ENCODE data around the gene MYMX.

MYMX gene

DNA sequence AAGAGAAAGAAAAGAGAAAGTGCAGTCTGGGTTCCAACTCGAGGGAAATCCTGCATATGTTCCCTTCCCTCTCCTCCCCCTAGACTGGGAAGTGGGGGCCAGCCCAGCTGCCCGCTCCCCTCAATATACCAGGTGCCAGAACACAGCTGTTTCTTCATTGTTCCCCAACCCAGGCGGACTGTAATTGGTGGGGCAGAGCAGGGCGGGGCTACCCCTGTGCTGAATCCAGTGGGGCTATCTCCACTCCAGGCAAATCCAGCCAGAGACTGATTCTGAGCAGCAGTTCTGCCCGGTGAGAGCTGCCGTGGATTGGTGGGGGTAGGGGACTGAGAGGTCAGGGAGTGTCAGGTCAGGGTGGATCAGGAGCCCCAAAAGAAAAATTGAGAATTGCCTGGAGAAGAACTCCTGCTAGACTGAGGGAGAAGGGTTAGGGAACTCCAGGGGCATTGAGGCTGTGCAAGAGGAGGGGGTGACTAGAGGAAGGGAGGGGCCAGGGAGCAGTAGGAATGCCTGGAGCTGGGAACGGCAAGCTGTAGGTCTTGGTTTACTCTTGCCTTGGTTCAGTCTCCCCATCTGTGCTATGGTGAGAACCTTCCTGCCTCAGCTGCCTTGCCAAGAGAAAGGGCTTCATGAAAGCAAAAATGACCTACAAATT, at the start of gene MYMX:
MYMX (plus strand) TSS at position 250 of the 655 bp plus-strand sequence. CDS start 546 bp downstream, outside the sequence.
- Mint-ChIP-seq H3K9me3 (no peaks in the 10 kb centered on the region), H3K27me3 (peaks cover 27% of the 10 kb centered on the region), H3K27ac (no peak within 1 kb of the TSS), H3K4me3 (no peak within 1 kb of the TSS), H3K36me3 (ENCODE audit: low read depth) (no peaks in the 10 kb centered on the region), H3K4me1 (ENCODE audit: low read depth) (peaks cover 22% of the 10 kb centered on the region)
- DNase-seq = no peak

DNA sequence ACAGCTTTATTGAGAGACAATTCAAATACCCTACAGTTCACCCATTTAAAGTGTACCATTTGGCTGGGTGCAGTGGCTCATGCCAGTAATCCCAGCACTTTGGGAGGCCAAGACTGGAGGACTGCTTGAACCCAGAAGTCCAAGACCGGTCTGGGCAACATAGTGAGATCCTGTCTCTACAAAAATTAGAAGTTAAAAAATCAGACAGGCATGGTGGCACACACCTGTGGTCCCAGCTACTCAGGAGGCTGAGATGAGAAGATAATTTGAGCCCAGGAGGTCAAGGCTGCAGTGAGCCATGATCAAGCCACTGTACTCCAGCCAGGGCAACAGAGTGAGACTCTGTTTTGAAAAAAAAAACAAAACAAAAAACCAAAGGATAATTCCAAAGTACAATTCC, 49.2 kb upstream of the MYMX start:
- no peak for DNase-seq
- Mint-ChIP-seq H3K4me3 (no peak overlapping the region), H3K36me3 (ENCODE audit: low read depth) (no peaks in the 10 kb centered on the region), H3K27ac (no peak overlapping the region), H3K27me3 (peaks cover 23% of the 10 kb centered on the region), H3K9me3 (no peaks in the 10 kb centered on the region), H3K4me1 (ENCODE audit: low read depth) (peaks cover 8% of the 10 kb centered on the region)

DNA sequence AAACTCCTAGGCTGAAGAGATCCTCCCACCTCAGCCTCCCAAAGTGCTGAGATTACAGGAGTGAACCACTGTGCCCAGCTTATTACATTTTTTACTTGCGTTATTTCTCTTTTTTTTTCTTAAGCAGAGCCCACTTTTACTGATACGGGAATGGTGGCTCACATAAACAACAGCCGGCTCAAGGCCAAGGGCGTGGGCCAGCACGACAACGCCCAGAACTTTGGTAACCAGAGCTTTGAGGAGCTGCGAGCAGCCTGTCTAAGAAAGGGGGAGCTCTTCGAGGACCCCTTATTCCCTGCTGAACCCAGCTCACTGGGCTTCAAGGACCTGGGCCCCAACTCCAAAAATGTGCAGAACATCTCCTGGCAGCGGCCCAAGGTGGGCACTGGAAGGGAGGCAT, 47.6 kb upstream of the MYMX start:
- peaks cover 17% of the 10 kb centered on the region for H3K27me3 Mint-ChIP-seq
- H3K27ac Mint-ChIP-seq = no peak overlapping the region
- no peaks in the 10 kb centered on the region for H3K9me3 Mint-ChIP-seq

DNA sequence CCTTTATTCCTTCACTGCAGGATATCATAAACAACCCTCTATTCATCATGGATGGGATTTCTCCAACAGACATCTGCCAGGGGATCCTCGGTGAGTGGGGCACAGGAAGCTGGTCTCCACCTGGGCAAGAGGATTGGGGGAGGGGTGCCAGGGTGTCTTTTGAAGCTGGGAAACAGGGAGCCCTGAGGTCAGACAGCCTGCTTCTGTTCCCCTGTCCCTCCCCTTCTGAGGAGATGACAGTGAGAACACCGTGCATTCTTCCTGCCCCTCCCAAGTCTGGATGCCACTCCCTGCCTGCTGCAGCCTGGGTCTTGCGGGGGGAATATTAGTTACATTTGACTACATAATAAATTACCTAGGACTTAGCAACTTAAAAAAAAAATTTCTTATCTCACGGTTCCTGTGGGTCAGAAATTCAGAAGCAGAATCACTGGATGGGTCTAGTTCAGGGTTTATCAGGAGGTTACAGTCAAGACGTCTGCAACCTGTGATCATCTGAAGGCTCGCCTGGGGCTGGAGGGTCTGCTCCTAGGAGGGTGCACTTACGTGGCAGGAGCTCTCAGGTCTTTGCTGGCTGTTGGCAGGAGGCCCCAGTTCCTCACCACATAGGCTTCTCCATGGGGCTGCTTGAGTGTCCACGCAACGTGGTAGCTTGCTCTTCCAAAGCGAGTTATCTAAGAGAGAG, 46.7 kb upstream of the MYMX start:
- Mint-ChIP-seq H3K27ac (no peak overlapping the region), H3K4me1 (ENCODE audit: low read depth) (peaks cover 12% of the 10 kb centered on the region)

More for the DNA sequence above, 47.6 kb upstream of the MYMX start:
- DNase-seq = no peak
- Mint-ChIP-seq H3K4me3 (no peak overlapping the region), H3K36me3 (ENCODE audit: low read depth) (no peaks in the 10 kb centered on the region), H3K4me1 (ENCODE audit: low read depth) (peaks cover 12% of the 10 kb centered on the region)

DNA sequence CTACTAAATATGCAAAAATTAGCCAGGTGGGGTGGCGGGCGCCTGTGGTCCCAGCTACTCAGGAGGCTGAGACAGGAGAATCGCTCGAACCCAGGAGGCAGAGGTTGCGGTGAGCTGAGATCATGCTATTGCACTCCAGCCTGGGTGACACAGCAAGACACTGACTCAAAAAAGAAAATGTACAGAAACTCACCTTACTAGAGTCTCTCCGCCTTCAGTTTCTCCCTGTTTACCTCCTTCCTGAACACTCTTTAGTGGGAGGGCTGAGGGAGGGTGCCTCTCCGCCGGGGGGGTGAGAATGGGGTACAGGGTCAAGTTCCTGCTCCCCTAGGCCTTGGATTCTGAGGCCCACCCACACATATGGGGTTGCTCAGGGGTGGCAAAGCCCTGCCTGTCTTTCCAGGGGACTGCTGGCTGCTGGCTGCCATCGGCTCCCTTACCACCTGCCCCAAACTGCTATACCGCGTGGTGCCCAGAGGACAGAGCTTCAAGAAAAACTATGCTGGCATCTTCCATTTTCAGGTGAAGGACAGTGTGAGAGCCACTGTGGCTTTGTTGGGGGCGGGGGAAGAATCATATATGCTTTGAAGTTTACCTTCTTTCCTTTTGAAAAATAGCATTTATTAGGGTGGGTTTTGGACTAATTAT, 44.7 kb upstream of the MYMX start:
- no peak for DNase-seq
- Mint-ChIP-seq H3K4me3 (no peak overlapping the region), H3K9me3 (no peaks in the 10 kb centered on the region), H3K27me3 (peaks cover 26% of the 10 kb centered on the region), H3K36me3 (ENCODE audit: low read depth) (no peaks in the 10 kb centered on the region), H3K4me1 (ENCODE audit: low read depth) (peaks cover 17% of the 10 kb centered on the region), H3K27ac (no peak overlapping the region)

More for the DNA sequence above, 46.7 kb upstream of the MYMX start:
- H3K4me3 Mint-ChIP-seq = no peak overlapping the region
- no peaks in the 10 kb centered on the region for H3K36me3 Mint-ChIP-seq (ENCODE audit: low read depth)
- no peak for DNase-seq
- peaks cover 19% of the 10 kb centered on the region for H3K27me3 Mint-ChIP-seq
- no peaks in the 10 kb centered on the region for H3K9me3 Mint-ChIP-seq

DNA sequence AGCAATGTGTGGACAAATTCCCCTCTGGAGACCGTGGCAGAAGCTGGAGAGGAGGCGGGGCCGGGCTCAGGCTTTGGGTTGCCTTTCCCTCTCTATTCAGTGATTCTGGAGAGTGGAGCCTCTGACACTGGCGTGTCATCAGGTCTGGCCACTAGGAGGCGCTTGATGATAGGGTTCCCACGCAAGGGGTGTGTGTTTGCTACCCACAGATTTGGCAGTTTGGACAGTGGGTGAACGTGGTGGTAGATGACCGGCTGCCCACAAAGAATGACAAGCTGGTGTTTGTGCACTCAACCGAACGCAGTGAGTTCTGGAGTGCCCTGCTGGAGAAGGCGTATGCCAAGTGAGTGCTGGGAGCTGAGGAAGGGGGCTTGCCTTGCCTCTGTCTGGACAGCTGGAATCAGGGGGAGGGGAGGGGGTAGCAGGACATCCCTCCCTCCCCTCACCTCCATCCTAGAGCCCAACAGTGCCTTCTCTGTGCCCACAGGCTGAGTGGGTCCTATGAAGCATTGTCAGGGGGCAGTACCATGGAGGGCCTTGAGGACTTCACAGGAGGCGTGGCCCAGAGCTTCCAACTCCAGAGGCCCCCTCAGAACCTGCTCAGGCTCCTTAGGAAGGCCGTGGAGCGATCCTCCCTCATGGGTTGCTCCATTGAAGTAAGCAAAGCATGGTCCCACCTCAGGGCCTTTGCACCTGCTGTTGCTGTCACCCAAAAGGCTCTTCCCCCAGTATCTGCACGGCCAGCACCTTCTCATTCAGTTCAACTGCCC, 43.8 kb upstream of the MYMX start:
- H3K27ac Mint-ChIP-seq = no peak overlapping the region
- H3K4me1 Mint-ChIP-seq (ENCODE audit: low read depth) = peaks cover 21% of the 10 kb centered on the region
- H3K4me3 Mint-ChIP-seq = no peak overlapping the region
- no peaks in the 10 kb centered on the region for H3K9me3 Mint-ChIP-seq
- peaks cover 26% of the 10 kb centered on the region for H3K27me3 Mint-ChIP-seq
- DNase-seq = peak; percentile 83
- no peaks in the 10 kb centered on the region for H3K36me3 Mint-ChIP-seq (ENCODE audit: low read depth)

DNA sequence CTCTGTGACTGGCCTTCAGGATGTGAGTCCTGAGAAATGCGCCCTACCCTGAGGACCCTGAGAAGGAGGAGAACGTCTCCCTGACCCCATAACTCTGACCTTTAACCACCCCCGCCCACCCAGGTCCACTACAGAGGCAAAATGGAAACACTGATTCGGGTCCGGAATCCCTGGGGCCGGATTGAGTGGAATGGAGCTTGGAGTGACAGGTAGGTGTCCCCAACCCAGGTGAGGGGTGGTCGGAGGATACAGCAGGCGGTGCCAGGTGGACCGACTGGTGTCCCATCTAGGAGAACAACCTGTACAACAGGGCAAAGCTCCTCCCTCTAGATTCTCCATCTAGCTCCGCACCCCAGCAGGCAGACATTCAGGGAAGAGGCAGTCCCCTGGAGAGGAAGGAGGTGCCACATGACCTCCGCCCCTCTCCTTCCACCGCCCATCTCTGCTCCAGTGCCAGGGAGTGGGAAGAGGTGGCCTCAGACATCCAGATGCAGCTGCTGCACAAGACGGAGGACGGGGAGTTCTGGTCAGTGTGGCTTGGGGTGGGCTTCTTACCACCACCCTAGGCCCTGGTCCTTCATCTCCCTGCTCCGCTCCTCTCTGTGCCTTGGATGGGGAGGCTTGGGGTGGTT, 40.5 kb upstream of the MYMX start:
- Mint-ChIP-seq H3K9me3 (no peaks in the 10 kb centered on the region), H3K27ac (peak overlapping the region; percentile 2), H3K4me1 (ENCODE audit: low read depth) (peaks cover 21% of the 10 kb centered on the region), H3K4me3 (no peak overlapping the region), H3K27me3 (peaks cover 11% of the 10 kb centered on the region), H3K36me3 (ENCODE audit: low read depth) (no peaks in the 10 kb centered on the region)
- no peak for DNase-seq

DNA sequence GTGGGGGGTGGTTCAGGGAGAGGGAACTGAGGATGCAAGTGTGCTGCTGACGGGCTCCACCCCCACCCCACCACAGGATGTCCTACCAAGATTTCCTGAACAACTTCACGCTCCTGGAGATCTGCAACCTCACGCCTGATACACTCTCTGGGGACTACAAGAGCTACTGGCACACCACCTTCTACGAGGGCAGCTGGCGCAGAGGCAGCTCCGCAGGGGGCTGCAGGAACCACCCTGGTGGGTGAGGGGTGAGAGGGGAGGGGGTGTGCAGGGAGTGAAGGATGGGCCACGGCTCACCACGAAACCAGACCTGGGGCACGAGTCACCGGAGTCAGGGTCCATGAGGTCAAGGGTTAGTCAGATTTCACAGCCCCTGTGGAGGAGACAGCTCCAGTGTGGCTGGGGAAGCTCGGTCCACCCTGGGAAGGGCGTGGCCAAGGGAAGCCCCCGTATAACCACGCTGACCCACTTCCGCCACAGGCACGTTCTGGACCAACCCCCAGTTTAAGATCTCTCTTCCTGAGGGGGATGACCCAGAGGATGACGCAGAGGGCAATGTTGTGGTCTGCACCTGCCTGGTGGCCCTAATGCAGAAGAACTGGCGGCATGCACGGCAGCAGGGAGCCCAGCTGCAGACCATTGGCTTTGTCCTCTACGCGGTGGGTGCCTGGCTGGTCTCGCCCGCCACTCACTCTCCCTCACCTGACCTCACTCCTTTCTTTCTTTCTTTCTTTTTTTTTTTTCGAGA, 39.8 kb upstream of the MYMX start:
- Mint-ChIP-seq H3K9me3 (no peaks in the 10 kb centered on the region), H3K4me3 (peak overlapping the region; percentile 2), H3K4me1 (ENCODE audit: low read depth) (peaks cover 20% of the 10 kb centered on the region), H3K27me3 (peaks cover 9% of the 10 kb centered on the region), H3K36me3 (ENCODE audit: low read depth) (no peaks in the 10 kb centered on the region), H3K27ac (peak overlapping the region; percentile 2)
- no peak for DNase-seq

DNA sequence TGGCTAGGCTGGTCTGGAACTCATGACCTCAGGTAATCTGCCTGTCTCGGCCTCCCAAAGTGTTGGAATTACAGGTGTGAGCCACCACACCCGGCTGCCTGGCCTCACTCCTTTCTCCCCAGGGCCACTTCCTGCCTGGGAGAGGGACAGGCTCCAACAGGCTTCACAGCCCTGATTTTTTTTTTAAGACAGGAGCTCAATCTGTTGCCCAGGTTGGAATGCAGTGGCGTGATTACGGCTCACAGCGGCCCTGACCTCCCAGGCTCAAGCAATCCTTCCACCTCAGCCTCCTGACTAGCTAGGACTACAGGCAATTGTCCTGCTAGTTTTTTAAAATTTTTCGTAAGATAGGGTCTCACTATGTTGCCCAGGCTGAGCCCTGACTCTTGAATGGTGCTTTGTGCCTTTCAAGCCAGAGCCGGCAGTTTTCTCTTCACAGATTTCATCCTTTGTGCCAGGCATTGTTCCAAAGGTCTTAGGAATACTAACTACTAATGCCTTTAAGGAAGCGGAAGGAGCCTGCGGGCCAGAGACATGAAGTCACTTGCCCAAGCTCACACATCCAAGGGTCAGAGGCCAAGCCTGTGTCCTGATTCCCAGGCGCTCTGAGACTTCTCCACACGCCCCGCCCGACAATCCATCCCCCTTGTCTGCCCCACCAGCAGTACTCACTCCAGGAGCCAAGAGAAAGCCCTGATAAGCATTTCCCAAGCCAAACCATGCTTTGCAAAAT, 38.9 kb upstream of the MYMX start:
- H3K4me3 Mint-ChIP-seq = no peak overlapping the region
- no peak for DNase-seq
- H3K9me3 Mint-ChIP-seq = no peaks in the 10 kb centered on the region
- H3K4me1 Mint-ChIP-seq (ENCODE audit: low read depth) = peaks cover 13% of the 10 kb centered on the region
- H3K36me3 Mint-ChIP-seq (ENCODE audit: low read depth) = no peaks in the 10 kb centered on the region
- H3K27me3 Mint-ChIP-seq = peaks cover 9% of the 10 kb centered on the region
- no peak overlapping the region for H3K27ac Mint-ChIP-seq

DNA sequence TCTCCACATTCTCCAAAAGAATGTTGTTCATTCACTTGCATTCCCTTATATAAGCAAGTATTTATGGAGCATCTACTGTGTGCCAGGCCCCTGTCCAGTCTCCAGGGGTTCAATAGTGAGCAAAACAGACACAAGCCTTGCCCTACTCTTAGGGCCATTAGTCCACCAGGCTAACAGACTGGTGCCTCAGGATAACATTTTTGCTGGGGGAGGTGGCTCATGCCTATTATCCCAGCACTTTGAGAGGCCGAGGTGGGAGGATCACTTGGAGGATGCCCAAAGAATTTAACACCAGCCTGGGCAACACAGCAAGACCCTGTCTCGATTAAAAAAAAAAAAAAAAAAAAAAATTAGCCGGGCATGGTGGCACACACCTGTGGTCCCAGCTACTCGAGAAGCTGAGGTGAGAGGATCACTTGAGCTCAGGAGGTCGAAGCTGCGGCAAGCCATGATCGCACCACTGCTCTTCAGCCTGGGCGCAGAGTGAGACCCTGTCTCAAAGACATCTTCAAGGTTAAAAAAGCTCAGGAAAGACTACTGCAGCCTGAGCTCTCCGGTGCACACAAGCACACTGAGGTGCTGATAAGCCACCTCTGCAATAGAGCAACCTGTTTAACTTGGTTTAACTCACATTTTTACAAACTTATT, 38.2 kb upstream of the MYMX start:
- no peak for DNase-seq
- H3K4me1 Mint-ChIP-seq (ENCODE audit: low read depth) = peaks cover 13% of the 10 kb centered on the region
- H3K4me3 Mint-ChIP-seq = no peak overlapping the region
- H3K27ac Mint-ChIP-seq = no peak overlapping the region
- no peaks in the 10 kb centered on the region for H3K36me3 Mint-ChIP-seq (ENCODE audit: low read depth)
- H3K27me3 Mint-ChIP-seq = peaks cover 9% of the 10 kb centered on the region
- no peaks in the 10 kb centered on the region for H3K9me3 Mint-ChIP-seq

DNA sequence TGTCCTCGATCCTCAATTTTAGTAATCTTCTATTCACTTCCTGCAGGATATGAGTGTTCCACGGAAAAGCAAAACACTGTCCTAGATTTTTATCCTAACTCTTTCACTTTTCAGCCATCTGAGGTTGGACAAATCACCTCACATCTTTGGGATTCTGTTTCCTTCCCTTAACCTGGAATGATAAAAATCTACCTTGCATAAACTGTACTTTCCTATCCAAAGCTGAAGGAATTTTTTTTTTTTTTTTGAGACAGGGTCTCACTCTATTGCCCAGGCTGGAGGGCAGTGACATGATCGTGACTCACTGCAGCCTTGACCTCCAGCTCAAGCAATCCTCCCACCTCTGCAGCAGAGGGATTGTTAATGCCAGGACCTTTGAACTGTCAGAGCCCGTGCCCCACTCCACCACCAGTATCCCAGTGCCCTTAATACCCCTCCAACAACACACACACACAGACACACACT, 37.6 kb upstream of the MYMX start:
- H3K4me1 Mint-ChIP-seq (ENCODE audit: low read depth) = peaks cover 13% of the 10 kb centered on the region
- H3K4me3 Mint-ChIP-seq = no peak overlapping the region
- H3K27ac Mint-ChIP-seq = no peak overlapping the region
- H3K36me3 Mint-ChIP-seq (ENCODE audit: low read depth) = no peaks in the 10 kb centered on the region
- no peaks in the 10 kb centered on the region for H3K9me3 Mint-ChIP-seq
- peaks cover 9% of the 10 kb centered on the region for H3K27me3 Mint-ChIP-seq
- no peak for DNase-seq

DNA sequence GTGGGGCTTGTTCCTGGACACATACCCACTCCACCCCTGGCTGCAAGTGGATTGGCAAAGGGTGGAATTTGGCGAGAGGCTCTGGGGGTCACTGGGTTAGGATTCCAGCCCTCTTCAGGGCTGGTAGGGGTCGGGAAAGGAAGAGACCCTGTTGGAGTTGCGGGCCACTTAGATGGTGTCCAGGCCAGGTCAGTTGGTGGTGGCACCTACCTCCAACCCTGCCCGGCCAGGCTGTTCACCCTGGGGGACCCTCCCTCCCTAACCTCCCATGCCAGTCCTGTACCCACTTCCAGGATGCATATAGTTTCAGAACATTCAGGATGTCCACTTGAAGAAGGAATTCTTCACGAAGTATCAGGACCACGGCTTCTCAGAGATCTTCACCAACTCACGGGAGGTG, 37.1 kb upstream of the MYMX start:
- H3K4me3 Mint-ChIP-seq = no peak overlapping the region
- H3K9me3 Mint-ChIP-seq = no peaks in the 10 kb centered on the region
- H3K36me3 Mint-ChIP-seq (ENCODE audit: low read depth) = no peaks in the 10 kb centered on the region
- peaks cover 13% of the 10 kb centered on the region for H3K4me1 Mint-ChIP-seq (ENCODE audit: low read depth)
- no peak overlapping the region for H3K27ac Mint-ChIP-seq
- peaks cover 9% of the 10 kb centered on the region for H3K27me3 Mint-ChIP-seq
- DNase-seq = no peak

DNA sequence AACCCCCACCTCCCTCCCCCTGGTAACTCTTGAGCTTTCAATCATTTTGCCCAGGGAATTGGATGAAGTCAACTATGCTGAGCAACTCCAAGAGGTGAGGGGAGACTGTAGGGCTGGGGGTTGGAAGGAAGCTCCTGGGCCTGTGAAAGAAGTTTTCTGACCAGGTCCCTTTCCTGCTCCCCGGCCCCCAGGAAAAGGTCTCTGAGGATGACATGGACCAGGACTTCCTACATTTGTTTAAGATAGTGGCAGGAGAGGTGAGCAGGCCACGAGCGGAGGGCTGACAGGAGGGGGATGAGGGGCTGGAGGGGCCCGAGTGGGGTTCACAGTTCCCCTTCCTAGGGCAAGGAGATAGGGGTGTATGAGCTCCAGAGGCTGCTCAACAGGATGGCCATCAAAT, 36.3 kb upstream of the MYMX start:
- H3K27me3 Mint-ChIP-seq = peaks cover 9% of the 10 kb centered on the region
- no peak for DNase-seq
- no peaks in the 10 kb centered on the region for H3K36me3 Mint-ChIP-seq (ENCODE audit: low read depth)
- H3K4me3 Mint-ChIP-seq = no peak overlapping the region
- no peak overlapping the region for H3K27ac Mint-ChIP-seq
- no peaks in the 10 kb centered on the region for H3K9me3 Mint-ChIP-seq
- peaks cover 15% of the 10 kb centered on the region for H3K4me1 Mint-ChIP-seq (ENCODE audit: low read depth)

All from activated T-cell treated with anti-CD3 and anti-CD28 coated beads, Interleukin-2, amount 50 U/mL, for 24 hours (primary cell).